HCT116 (cell line): ENCODE data around the gene UBASH3B. TPM values are rescaled to one million over a fixed set of nuclear protein-coding genes. Genes with fewer than 3 reads are reported as not detected.
A peak's percentile ranks its signal among the peaks of the same experiment; 100 is the strongest.

ENCODE experiments used
- ATAC-seq: fragments of 200-7000 bp; cut with Tn5 transposase; 2 replicates; pipeline ENCODE4 v1.9.1; 2020; ENCODE audit warnings: mild to moderate bottlenecking, moderate library complexity
- BruUV-seq: library from RNA; stranded (reverse); fragments of 400-500 nt; replicated peaks from 2 replicates; lab custom pipeline; 2021; lab: Mats Ljungman, UMichigan
- CTCF ChIA-PET: fragments of 300-600 bp; sonication (Branson Sonifier 250); formaldehyde crosslinking; loops from one replicate; lab custom pipeline; 2021; ENCODE audit warnings: antibody characterized with exemption; lab: Charles Lee
- POLR2A ChIA-PET: fragments of 300-600, 350-600 bp; sonication (Branson Sonifier 250); formaldehyde crosslinking; loops from one replicate; lab custom pipeline; 2021; ENCODE audit warnings: antibody characterized with exemption; lab: Charles Lee
- RAD21 ChIA-PET, 2 experiments: fragments of 300-600 bp; sonication (Branson Sonifier 250); formaldehyde crosslinking; loops; one replicate each; lab custom pipeline; 2023; ENCODE audit warnings: low total read pairs in 2 of 2; ENCODE audit not compliant: uncharacterized antibody in 2 of 2, unreplicated experiment in 2 of 2, low non-redundant PET in 1 of 2; lab: Charles Lee
- DNase-seq: peaks from one replicate; pipeline ENCODE4 v3.0.0-alpha.2; 2010; ENCODE audit warnings: low read depth, low spot score
- H2AFZ ChIP-seq: fragments of 200-600 bp; shearing (Covaris generic), sonication (generic); 2 replicates; pipeline ENCODE4 v1.6.1; 2017; ENCODE audit warnings: low read depth, mixed run types, mixed read lengths, antibody characterized with exemption, low read length; ENCODE audit not compliant: poor library complexity, severe bottlenecking
- H3K27ac ChIP-seq: 2 replicates; pipeline ENCODE4 v1.5.1; 2012; ENCODE audit warnings: low read depth, low read length
- H3K27me3 ChIP-seq: fragments of 200-600 bp; sonication (generic); 2 replicates; pipeline ENCODE4 v1.6.1; 2016; ENCODE audit warnings: mixed run types, low read length, mixed read lengths; ENCODE audit not compliant: insufficient read depth
- H3K36me3 ChIP-seq, 2 experiments: fragments of 200-500 bp in 1 of 2; fragments of 200-600 bp in 1 of 2; sonication (Bioruptor generic) in 1 of 2; sonication (generic) in 1 of 2; 2 replicates each; pipeline versions ENCODE4 v1.5.1 to v1.6.1; 2014 to 2016; ENCODE audit warnings: low read length in 2 of 2, inconsistent platforms in 1 of 2, mixed read lengths in 1 of 2, mixed run types in 1 of 2; ENCODE audit not compliant: insufficient read depth in 2 of 2, control insufficient read depth in 1 of 2
- H3K4me1 ChIP-seq, 2 experiments: fragments of 200-600 bp in 1 of 2; sonication (generic) in 1 of 2; 2 replicates each; pipeline versions ENCODE4 v1.5.1 to v1.6.1; 2012 to 2017; ENCODE audit warnings: low read length in 2 of 2, inconsistent platforms in 1 of 2, mild to moderate bottlenecking in 1 of 2, mixed read lengths in 1 of 2, mixed run types in 1 of 2, moderate library complexity in 1 of 2; ENCODE audit not compliant: insufficient read depth in 2 of 2, control insufficient read depth in 1 of 2
- H3K4me2 ChIP-seq: fragments of 200-600 bp; sonication (generic); 2 replicates; pipeline ENCODE4 v1.6.1; 2017; ENCODE audit warnings: mixed run types, low read length, mixed read lengths
- H3K4me3 ChIP-seq, 2 experiments: fragments of 200-600 bp in 1 of 2; sonication (generic) in 1 of 2; replicated peaks in 1 of 2; 2 replicates each; pipeline ENCODE4 v1.5.1; 2011 to 2016; ENCODE audit warnings: low read length in 2 of 2, control low read depth in 1 of 2, low read depth in 1 of 2, mild to moderate bottlenecking in 1 of 2, mixed read lengths in 1 of 2, mixed run types in 1 of 2
- H3K79me2 ChIP-seq: fragments of 200-600 bp; sonication (generic); 2 replicates; pipeline ENCODE4 v1.6.1; 2017; ENCODE audit warnings: mild to moderate bottlenecking, mixed run types, low read length, moderate library complexity, mixed read lengths; ENCODE audit not compliant: insufficient read depth
- H3K9ac ChIP-seq: fragments of 200-600 bp; sonication (generic); 2 replicates; pipeline ENCODE4 v1.6.1; 2016; ENCODE audit warnings: low read length, mixed read lengths
- H3K9me2 ChIP-seq: fragments of 200-600 bp; sonication (generic), shearing (Covaris generic); 2 replicates; pipeline ENCODE4 v1.6.1; 2017; ENCODE audit warnings: mixed run types, mild to moderate bottlenecking, moderate library complexity; ENCODE audit not compliant: insufficient read depth
- H3K9me3 ChIP-seq, 2 experiments: fragments of 200-500 bp in 1 of 2; fragments of 200-600 bp in 1 of 2; sonication (Bioruptor generic) in 1 of 2; sonication (generic) in 1 of 2; 2 replicates each; pipeline ENCODE4 v1.6.1; 2014 to 2017; ENCODE audit warnings: low read length in 2 of 2, mixed read lengths in 2 of 2, inconsistent platforms in 1 of 2, low read depth in 1 of 2, mild to moderate bottlenecking in 1 of 2, mixed run types in 1 of 2, moderate library complexity in 1 of 2; ENCODE audit not compliant: control insufficient read depth in 1 of 2, insufficient read depth in 1 of 2
- H4K20me1 ChIP-seq: fragments of 200-600 bp; sonication (generic), shearing (Covaris generic); 2 replicates; pipeline ENCODE4 v1.6.1; 2017; ENCODE audit warnings: mixed run types, mild to moderate bottlenecking, moderate library complexity; ENCODE audit not compliant: insufficient read depth
- CBX3 ChIP-seq: IDR thresholded peaks from 2 replicates; pipeline ENCODE4 v1.6.1; 2012; ENCODE audit warnings: low read depth
- EZH2 ChIP-seq: fragments of 200-600 bp; sonication (generic); IDR thresholded peaks from 2 replicates; pipeline ENCODE4 v1.6.1; 2017; ENCODE audit warnings: antibody characterized with exemption, mixed run types
- FOSL1 ChIP-seq: IDR thresholded peaks from 2 replicates; pipeline ENCODE4 v1.6.1; 2012; ENCODE audit warnings: low read depth
- JUND ChIP-seq: IDR thresholded peaks from 2 replicates; pipeline ENCODE4 v1.6.1; 2012
- MAX ChIP-seq: IDR thresholded peaks from 2 replicates; pipeline ENCODE4 v1.6.1; 2012
- TCF7L2 ChIP-seq: IDR thresholded peaks from 2 replicates; pipeline ENCODE4 v1.7.0; 2011; ENCODE audit warnings: borderline replicate concordance, inconsistent platforms; ENCODE audit not compliant: insufficient read depth, insufficient read length; ENCODE audit errors: extremely low read depth
- YY1 ChIP-seq: IDR thresholded peaks from 2 replicates; pipeline ENCODE4 v1.6.1; 2011; ENCODE audit warnings: low read length, low read depth, moderate library complexity, mild to moderate bottlenecking; ENCODE audit not compliant: insufficient replicate concordance; ENCODE audit errors: extremely low read depth
- ZBTB33 ChIP-seq: IDR thresholded peaks from 2 replicates; pipeline ENCODE4 v1.6.1; 2011; ENCODE audit warnings: mild to moderate bottlenecking, low read length, moderate library complexity; ENCODE audit not compliant: insufficient replicate concordance; ENCODE audit errors: extremely low read depth
- intact Hi-C: fragments of 100-400 bp; cut with micrococcal nuclease; formaldehyde crosslinking; loops from 2 replicates; pipeline ENCODE4 v1.10.0; 2022
- total RNA-seq: library from RNA; stranded (reverse); gene quantifications from one replicate; pipeline ENCODE4 v1.2.1, GENCODE V29; 2021; ENCODE audit not compliant: unreplicated experiment

The UBASH3B gene
- total RNA-seq, 1 experiment from 2014 or later: 40.3 TPM

GRCh38 chr11:122617297-122617696, 38.2 kb upstream of the UBASH3B start:
- no peaks in the 10 kb centered on the region for H3K36me3 ChIP-seq
- H3K9ac ChIP-seq: no peak overlapping the region
- POLR2A ChIA-PET: no interaction called here
- ATAC-seq (peak; percentile 73), DNase-seq (no peak)
- intact Hi-C loops: no loop called here
- no peaks in the 10 kb centered on the region for H3K9me3 ChIP-seq
- RAD21 ChIA-PET: no interaction called here
- no peak overlapping the region for H3K27ac ChIP-seq
- CTCF ChIA-PET: interaction anchor here (1.9 kb wide), 1 partner anchor 11 kb away, joined by 5 read pairs; no protein-coding TSS in a partner anchor
- H3K4me2 ChIP-seq: peak overlapping the region; percentile 34
- H2AFZ ChIP-seq: no peak overlapping the region
- no peaks in the 10 kb centered on the region for H3K79me2 ChIP-seq
- no TSS peak for BruUV-seq
- no peaks in the 10 kb centered on the region for H3K9me2 ChIP-seq
- no peaks in the 10 kb centered on the region for H3K27me3 ChIP-seq
- no peak overlapping the region for H3K4me3 ChIP-seq
- no peak for TF ChIP-seq TCF7L2
- TF ChIP-seq YY1: no peak
- TF ChIP-seq EZH2: no peak
- TF ChIP-seq FOSL1: peak; percentile 72
- peak; percentile 79; the same call in 1 of the 2 replicates for TF ChIP-seq CBX3
- TF ChIP-seq ZBTB33: no peak
- TF ChIP-seq JUND: peak; percentile 58; the same call in 1 of the 2 replicates
- TF ChIP-seq MAX: peak; percentile 26; the same call in 1 of the 2 replicates
- H4K20me1 ChIP-seq: no peaks in the 10 kb centered on the region
- H3K4me1 ChIP-seq: peaks cover 0 to 19% of the 10 kb centered on the region in 2 experiments; a peak in 2 of 4 replicates
